Colonic mucosa (tissue), 4 donors: ENCODE results near the gene CCL2. TPM values are rescaled to one million over a fixed set of nuclear protein-coding genes. Genes with fewer than 3 reads are reported as not detected.

Source experiments
- DNase-seq: peaks from one replicate; pipeline ENCODE4 v3.0.0-alpha.2; 2020
- H3K27ac ChIP-seq: fragments of 200-600 bp; one replicate; pipeline ENCODE4 v1.8.0; 2021
- H3K27me3 ChIP-seq: fragments of 200-600 bp; one replicate; pipeline ENCODE4 v1.8.0; 2021
- H3K36me3 ChIP-seq: fragments of 200-600 bp; one replicate; pipeline ENCODE4 v1.8.0; 2021
- H3K4me1 ChIP-seq: fragments of 200-600 bp; one replicate; pipeline ENCODE4 v1.8.0; 2021; ENCODE audit warnings: mild to moderate bottlenecking
- H3K4me3 ChIP-seq: fragments of 200-600 bp; one replicate; pipeline ENCODE4 v1.8.0; 2021
- H3K9ac ChIP-seq, 2 donors: one replicate each; pipeline ENCODE4 v1.7.0; 2013; ENCODE audit warnings: control low read depth in 2 of 2, low read depth in 2 of 2, low read length in 2 of 2
- H3K9me3 ChIP-seq: fragments of 200-600 bp; one replicate; pipeline ENCODE4 v1.8.0; 2021
- CTCF ChIP-seq: fragments of 200-600 bp; IDR thresholded peaks from one replicate; pipeline ENCODE4 v1.8.0; 2022; ENCODE audit warnings: antibody characterized with exemption, mild to moderate bottlenecking
- intact Hi-C: fragments of 100-400 bp; cut with DNase I; formaldehyde crosslinking; loops from one replicate; pipeline ENCODE4 v1.14.1; 2022
- total RNA-seq, 2 donors: library from RNA; stranded (reverse); fragmentation: NEBNext Ultra II Directional in 1 of 2; extraction: Animal tissue kit (Norgen Biotek cat#: 25700) in 1 of 2; gene quantifications; one replicate each; pipeline ENCODE4 v1.2.1, GENCODE V29; 2021
- donor health status: healthy.
- donor health status: DM: no; HTN: no; CAD: no.
- donor health status: DM: no; HTN: no; CAD: no.

The CCL2 gene
- total RNA-seq, 2 donors from 2014 or later = 4.2 to 96.2 TPM

DNA sequence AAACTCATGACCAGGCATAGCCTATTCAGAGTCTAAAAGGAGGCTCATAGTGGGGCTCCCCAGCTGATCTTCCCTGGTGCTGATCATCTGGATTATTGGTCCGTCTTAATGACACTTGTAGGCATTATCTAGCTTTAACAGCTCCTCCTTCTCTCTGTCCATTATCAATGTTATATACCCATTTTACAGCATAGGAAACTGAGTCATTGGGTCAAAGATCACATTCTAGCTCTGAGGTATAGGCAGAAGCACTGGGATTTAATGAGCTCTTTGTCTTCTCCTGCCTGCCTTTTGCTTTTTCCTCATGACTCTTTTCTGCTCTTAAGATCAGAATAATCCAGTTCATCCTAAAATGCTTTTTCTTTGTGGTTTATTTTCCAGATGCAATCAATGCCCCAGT is 756 bp downstream of the CCL2 start:
- H3K9me3 ChIP-seq = no peaks in the 10 kb centered on the region
- H3K36me3 ChIP-seq = no peaks in the 10 kb centered on the region
- no peaks in the 10 kb centered on the region for H3K4me1 ChIP-seq
- TF ChIP-seq CTCF = no peak
- no peaks in the 10 kb centered on the region for H3K27me3 ChIP-seq
- H3K4me3 ChIP-seq = peak overlapping the region; percentile 29
- H3K27ac ChIP-seq = peak overlapping the region; percentile 68
- peak overlapping the region; percentile 27 to 48 for H3K9ac ChIP-seq
- intact Hi-C loops = no loop called here
- no peak for DNase-seq

DNA sequence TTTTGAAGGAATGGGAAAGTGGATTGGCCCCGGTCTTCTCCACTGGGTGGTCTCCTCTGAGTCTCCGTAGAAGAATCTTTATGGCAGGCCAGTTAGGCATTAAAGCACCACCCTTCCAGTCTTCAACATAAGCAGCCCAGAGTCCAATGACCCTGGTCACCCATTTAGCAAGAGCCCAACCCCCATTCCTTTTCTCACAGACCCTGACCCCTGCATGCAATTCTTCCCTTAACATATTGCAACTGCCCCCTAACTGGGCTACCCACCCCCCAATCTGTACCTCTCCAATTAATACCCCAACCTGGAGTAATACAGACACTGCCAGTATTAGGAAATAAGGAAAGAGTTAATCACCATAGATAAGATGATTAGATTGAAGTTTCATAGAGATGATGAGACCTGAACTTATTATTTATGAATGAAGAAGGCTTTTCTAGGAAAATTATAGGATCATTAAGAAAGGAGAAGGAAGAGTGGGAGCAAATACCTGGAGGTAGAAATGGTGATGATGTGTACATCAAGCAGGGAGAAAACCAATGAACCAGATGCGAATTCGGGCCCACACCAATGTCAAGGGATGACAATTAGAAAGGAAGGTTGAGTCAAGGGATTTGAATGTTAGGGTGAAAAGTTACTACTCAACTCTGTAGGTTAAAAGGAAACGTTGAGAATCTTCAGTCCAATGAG is 2.4 kb downstream of the CCL2 start:
- no peak for DNase-seq
- no peak overlapping the region for H3K4me3 ChIP-seq
- intact Hi-C loops = no loop called here
- H3K9ac ChIP-seq = no peak overlapping the region
- no peaks in the 10 kb centered on the region for H3K4me1 ChIP-seq
- no peak overlapping the region for H3K27ac ChIP-seq
- H3K36me3 ChIP-seq = no peaks in the 10 kb centered on the region
- no peaks in the 10 kb centered on the region for H3K9me3 ChIP-seq
- H3K27me3 ChIP-seq = no peaks in the 10 kb centered on the region
- no peak for TF ChIP-seq CTCF

- Histone ChIP-seq H3K27ac (no peak overlapping the region), H3K9ac (no peak overlapping the region), H3K4me1 (no peaks in the 10 kb centered on the region), H3K9me3 (no peaks in the 10 kb centered on the region), H3K27me3 (no peaks in the 10 kb centered on the region), H3K4me3 (no peak overlapping the region), H3K36me3 (no peaks in the 10 kb centered on the region)
- DNase-seq = no peak
- TF ChIP-seq CTCF = no peak
- intact Hi-C loops = no loop called here
Measured at GRCh38 chr17:34257986-34258326, 2.9 kb downstream of the CCL2 start.

GRCh38 chr17:34259146-34259545 is 4.1 kb downstream of the CCL2 start:
- no peak for DNase-seq
- no peaks in the 10 kb centered on the region for H3K27me3 ChIP-seq
- no peaks in the 10 kb centered on the region for H3K9me3 ChIP-seq
- no peak overlapping the region for H3K9ac ChIP-seq
- no peak for TF ChIP-seq CTCF
- intact Hi-C loops = no loop called here
- no peak overlapping the region for H3K27ac ChIP-seq
- H3K4me3 ChIP-seq = no peak overlapping the region
- no peaks in the 10 kb centered on the region for H3K36me3 ChIP-seq
- H3K4me1 ChIP-seq = no peaks in the 10 kb centered on the region

- no peaks in the 10 kb centered on the region for H3K27me3 ChIP-seq
Measured at GRCh38 chr17:34260861-34261260, 5.8 kb downstream of the CCL2 start.

More at GRCh38 chr17:34260861-34261260, 5.8 kb downstream of the CCL2 start:
- no peak for DNase-seq
- no peak overlapping the region for H3K27ac ChIP-seq
- no peaks in the 10 kb centered on the region for H3K36me3 ChIP-seq
- intact Hi-C loops = no loop called here
- H3K9me3 ChIP-seq = no peaks in the 10 kb centered on the region
- no peaks in the 10 kb centered on the region for H3K4me1 ChIP-seq
- no peak overlapping the region for H3K9ac ChIP-seq
- H3K4me3 ChIP-seq = no peak overlapping the region
- no peak for TF ChIP-seq CTCF
